GM06990 (cell line): ENCODE measurements around the gene TMEM123.

ENCODE experiments used
- DNase-seq: peaks from one replicate; pipeline ENCODE4 v3.0.0-alpha.2; 2011; ENCODE audit not compliant: insufficient read length; ENCODE audit errors: extremely low read depth
- H3K27me3 ChIP-seq: replicated peaks from 2 replicates; pipeline ENCODE4 v1.6.0; 2011; ENCODE audit warnings: low read length; ENCODE audit not compliant: control insufficient read depth, insufficient read depth
- H3K36me3 ChIP-seq: 2 replicates; pipeline ENCODE4 v1.5.1; 2011; ENCODE audit warnings: low read length; ENCODE audit not compliant: control insufficient read depth, insufficient read depth
- H3K4me3 ChIP-seq: replicated peaks from 2 replicates; pipeline ENCODE4 v1.5.1; 2011; ENCODE audit warnings: low read depth, mild to moderate bottlenecking, control low read depth, low read length
- TF ChIP-seq, protein P1 (sequence below): IDR thresholded peaks from 2 replicates; pipeline ENCODE4 v1.5.1; 2011; ENCODE audit warnings: low read length, control low read depth, mild to moderate bottlenecking, inconsistent platforms; ENCODE audit not compliant: insufficient read depth, poor library complexity, severe bottlenecking

The TMEM123 gene

DNA sequence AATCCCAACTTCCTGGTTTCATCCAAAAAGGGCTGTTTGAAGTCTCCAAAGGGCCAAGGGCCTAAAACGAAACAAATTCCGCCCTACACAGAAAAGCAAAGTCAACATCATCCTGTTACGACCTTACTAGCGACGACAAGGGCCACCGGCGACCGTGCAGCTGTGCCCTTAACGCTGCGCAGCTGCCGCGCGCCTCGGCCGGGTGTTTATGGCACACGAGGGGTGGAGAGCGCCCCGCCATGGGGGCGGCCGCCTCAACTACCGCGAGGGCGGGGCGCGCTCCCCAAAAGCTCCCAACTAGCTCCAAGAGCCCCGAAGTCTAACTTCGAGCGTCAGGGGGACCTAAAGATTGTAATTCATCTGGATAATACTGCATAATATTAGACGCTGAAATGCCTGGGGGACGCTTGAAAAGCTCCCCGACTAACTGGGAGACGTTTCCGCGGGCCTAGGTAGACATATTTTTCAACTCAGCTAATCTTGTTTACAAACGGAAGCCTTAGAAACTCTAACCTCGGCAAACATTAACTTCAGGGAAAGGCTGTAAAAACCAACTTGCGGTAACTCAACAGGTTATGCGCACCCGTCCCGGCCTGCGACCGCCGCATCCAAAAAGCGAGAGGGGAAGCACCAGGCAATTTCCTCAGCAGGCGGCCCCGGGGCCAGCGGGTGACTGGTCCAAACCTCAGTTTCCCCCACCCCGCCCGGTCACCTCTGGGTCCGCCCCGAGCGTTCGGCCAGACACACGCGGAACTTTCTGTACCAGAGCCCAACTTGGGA lies 694 bp downstream of the TMEM123 start:
- Histone ChIP-seq H3K4me3 (peak overlapping the region; percentile 91), H3K36me3 (no peaks in the 10 kb centered on the region)
- peak; percentile 89 for DNase-seq

DNA sequence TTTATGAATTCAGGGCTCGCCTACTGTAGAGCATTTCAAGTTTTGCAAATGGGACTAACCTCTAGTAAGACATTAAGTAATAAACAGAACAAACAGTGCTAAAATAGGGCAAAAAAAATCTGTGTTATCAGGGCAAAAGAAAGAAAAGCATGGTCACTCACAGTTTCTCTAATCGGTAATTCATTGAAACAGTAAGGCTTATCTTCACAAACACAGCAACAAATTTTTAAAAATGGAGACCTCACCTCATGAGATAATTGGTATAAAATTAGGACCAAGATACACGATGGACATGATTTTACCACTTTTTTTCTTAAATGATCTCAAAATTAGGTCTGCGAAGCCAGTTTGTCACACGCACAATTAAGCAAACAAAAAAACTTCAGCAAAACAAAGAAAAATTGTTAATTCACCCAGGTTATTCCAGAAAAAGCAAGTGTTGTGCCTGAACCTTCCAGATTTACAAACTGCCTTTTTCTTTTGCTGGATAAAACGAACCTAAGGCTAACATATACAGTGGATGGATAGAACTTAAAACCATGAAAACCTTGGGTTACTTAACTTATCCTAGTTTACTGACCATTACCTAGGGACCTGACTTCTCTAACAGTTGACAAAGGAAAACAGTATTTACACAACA lies 1.4 kb downstream of the TMEM123 start:
- Histone ChIP-seq H3K27me3 (no peaks in the 10 kb centered on the region), H3K4me3 (peak overlapping the region; percentile 91)
- DNase-seq = no peak

More for the DNA sequence above, 694 bp downstream of the TMEM123 start:
- TF ChIP-seq, protein P1, sequence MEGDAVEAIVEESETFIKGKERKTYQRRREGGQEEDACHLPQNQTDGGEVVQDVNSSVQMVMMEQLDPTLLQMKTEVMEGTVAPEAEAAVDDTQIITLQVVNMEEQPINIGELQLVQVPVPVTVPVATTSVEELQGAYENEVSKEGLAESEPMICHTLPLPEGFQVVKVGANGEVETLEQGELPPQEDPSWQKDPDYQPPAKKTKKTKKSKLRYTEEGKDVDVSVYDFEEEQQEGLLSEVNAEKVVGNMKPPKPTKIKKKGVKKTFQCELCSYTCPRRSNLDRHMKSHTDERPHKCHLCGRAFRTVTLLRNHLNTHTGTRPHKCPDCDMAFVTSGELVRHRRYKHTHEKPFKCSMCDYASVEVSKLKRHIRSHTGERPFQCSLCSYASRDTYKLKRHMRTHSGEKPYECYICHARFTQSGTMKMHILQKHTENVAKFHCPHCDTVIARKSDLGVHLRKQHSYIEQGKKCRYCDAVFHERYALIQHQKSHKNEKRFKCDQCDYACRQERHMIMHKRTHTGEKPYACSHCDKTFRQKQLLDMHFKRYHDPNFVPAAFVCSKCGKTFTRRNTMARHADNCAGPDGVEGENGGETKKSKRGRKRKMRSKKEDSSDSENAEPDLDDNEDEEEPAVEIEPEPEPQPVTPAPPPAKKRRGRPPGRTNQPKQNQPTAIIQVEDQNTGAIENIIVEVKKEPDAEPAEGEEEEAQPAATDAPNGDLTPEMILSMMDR = peak; percentile 56
- no peaks in the 10 kb centered on the region for H3K27me3 ChIP-seq

DNA sequence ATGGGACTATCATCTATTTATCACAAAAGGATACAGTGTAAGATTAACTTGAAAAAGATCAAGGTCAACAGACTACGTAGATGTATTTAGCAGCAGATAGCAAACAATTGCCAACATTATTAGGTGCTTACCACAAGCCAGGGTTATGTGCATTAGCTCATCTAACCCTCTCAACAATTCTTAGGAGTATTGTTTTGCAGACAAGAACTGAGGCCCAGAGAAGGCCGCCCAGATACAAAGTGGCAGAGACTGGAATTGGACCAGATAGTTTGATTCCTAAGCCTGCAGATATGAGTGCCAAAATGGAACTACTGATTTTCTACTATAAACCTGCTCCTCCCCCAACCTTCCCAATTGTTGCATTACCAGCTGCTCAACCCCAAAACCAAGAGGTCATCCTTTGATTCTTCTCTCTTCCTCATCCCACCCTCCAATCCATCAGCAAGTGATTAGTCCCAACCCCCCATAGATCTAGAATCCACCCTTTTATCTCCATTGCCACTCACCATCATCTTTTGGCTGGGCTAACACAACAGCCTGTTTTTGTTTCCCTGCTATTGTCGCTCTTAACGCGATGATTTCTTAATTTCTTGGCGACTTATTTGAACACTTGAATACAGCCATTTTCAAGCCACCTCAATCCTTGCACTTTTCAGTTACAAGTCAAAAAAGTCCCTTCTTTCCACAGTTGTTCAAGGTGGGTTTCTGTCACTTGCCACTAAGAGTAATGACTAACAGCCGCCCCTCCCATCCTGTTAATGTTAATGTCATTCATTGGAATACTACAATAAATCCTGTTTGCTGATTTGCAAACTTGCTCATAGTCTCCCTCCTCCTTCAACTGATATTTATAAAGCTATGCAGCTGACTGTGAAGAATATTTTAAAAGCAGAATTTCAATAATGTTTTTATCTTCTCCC lies 2.7 kb downstream of the TMEM123 start:
- Histone ChIP-seq H3K4me3 (peak overlapping the region; percentile 91), H3K27me3 (no peaks in the 10 kb centered on the region), H3K36me3 (no peaks in the 10 kb centered on the region)
- TF ChIP-seq, protein P1 = no peak
- DNase-seq = no peak

More for the DNA sequence above, 1.4 kb downstream of the TMEM123 start:
- TF ChIP-seq, protein P1 = no peak
- no peaks in the 10 kb centered on the region for H3K36me3 ChIP-seq

DNA sequence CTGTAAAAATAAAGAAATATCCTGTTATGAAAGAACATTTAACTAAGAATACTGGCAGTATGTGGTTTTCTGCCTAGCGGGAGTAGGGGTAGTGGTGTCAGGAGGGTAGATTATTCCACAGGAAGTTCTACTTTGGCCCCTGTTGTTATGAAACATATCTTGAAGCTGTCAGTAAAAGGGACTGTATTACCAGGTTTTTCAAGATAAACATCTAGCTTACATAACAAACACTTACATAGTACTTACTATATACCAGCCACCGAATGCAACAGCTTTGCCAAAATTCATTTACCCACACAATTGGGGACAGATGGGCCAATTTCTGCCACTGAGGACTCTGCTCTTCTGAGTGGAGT lies 3.7 kb downstream of the TMEM123 start:
- H3K36me3 ChIP-seq = no peaks in the 10 kb centered on the region; the same call in 1 of the 2 replicates
- no peak for DNase-seq

More for the DNA sequence above, 3.7 kb downstream of the TMEM123 start:
- H3K4me3 ChIP-seq = no peak overlapping the region
- TF ChIP-seq, protein P1 = no peak
- no peaks in the 10 kb centered on the region for H3K27me3 ChIP-seq
